ENCODE data around the gene FMOD.
"Not testable (repeated sequence)": the region's sequence is repeated elsewhere in the genome, so short reads cannot be mapped to it uniquely, and the experiment has no call there.

The FMOD gene

DNA sequence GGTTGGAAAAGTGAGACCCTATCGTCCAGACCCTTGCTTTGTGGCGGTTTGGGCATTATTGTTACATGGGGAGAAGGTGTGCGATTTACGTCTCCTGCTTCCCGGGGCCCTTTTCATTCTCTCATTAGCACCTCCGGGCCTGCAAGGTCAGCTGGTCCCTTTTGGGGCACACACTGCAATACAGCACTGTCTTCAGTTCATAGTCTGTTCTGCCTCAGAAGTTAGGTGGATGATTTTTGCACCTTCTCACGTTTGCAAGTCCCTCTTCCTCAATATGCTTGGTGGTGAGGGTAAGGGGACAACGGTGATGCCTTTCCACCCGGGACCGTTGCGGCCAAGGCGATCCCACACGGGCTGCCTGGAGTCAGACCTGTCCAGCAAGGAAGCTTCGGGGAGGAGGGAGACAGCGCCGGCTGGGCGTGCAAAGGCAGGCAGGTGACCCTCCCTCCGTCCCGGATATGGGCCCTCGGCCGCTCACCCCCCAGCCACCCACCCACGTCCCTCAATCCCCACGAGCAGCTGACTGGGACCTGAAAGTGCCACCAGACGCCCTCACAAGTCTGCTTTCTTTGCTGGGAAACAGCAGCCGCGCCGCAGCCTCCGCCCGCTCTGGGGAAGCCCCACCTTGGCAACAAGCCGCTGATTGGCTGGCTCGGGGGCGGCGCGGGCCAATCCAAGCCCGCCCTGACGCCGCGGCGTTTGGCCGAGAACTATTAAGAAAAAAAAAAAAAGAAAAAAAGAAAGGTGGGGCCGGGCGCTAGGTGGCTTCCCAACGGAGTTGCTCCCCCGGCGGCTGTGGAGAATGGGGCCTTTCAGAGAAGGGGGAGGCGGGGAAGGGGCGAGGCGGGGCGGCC, 23.9 kb downstream of the FMOD start:
- DNase-seq (ENCODE audit: low read depth in 3 of 3): peak; percentile 85 to 92 (median 89)

DNA sequence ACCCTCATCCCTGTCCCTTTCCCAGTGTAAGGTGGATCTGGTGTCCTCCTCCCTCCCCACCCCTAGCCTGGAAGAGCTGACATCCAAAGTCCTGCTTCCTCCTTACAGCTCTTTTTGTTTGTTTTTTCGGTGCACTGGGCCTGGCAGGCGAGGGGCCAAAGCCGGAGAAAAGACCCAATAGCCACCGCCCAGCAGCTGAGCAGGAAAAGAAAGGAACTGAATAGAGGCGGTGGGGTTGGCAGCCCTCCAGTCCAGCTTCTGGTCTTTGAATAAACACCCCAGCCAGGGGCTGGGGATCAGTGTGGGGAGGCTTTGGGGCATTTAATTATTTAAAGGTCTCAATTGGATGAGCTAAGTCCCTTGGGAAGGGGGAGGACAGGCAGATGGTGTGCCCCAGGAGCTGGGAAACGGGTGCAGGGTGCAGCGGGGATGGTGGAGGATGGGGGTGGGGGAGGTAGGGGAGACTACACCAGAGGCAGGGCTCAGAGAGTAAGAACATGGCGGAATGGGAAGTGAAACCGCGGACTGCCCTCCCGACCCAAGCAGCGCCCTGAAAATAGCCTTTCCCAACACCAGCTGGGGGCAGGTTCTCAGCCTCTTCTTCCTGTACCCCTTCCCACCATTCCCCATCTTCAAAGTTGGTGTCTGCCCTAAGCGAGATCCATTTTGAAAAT, 25.4 kb downstream of the FMOD start:
- no peak for DNase-seq (ENCODE audit: low read depth in 3 of 3)

DNA sequence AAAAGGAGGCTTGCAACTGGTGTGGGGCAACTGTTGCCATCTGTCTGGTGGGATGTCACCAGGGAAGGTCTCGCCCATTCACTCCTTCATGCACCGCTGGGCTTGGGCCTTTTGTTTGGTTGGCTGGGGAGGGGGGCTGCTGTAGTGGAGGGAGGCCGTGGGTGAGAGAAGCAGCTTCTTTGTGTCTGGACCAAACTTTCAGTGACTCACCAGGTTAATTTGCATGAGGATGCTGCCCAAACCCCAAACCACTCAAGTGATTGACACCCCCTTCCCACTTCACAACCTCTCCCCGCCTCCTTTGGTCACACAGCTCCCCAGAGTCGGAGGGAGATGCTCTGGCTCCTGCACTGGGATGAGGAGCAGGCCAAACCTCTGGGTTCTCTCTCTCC, 25.9 kb downstream of the FMOD start:
- no peak for DNase-seq (ENCODE audit: low read depth in 3 of 3)

DNA sequence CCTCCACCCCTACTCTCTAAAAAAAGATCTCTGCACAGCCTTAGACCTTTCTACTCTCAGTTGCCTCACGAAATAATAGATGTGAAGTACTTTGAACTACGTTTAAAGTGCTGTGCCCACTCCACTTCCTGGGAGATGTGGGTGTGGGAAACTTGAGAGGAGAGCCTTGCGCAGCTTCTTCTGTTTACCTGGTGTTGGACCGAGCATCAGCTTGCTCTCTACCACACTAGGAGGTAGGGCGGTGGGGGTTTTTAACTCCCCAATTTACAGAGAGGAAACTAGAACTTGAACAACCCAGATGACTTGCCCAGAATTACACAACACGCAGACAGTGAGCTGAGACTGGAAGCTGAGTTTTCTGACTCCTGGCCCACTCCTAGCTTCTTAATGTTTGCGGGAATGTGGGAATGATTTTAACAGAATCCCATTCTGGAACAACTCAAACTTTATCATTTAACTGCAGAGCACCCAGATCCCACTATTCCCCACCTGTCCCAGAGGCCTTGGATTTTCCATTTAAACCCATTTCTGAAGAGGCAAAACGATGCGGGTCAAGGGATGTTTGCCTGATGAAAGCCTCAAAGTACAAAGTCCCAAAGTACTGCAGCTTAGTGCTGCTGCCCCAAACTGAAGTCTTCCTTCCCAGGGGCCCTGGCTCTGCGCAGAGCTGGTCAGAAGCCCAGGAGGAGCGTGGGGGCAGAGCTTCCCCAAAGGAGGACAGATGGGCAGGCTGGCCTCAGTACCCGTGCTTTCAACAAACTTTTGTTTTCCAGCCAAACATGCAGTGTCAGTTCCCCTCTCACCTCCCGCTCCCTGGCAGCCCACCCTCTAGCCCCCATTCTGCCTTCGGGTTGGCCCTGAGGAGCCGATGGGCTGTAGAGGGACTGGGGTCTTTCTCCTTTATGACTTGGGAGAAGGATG, 26.6 kb downstream of the FMOD start:
- DNase-seq (ENCODE audit: low read depth in 3 of 3): peak in 1 of 3 experiments; percentile 42

DNA sequence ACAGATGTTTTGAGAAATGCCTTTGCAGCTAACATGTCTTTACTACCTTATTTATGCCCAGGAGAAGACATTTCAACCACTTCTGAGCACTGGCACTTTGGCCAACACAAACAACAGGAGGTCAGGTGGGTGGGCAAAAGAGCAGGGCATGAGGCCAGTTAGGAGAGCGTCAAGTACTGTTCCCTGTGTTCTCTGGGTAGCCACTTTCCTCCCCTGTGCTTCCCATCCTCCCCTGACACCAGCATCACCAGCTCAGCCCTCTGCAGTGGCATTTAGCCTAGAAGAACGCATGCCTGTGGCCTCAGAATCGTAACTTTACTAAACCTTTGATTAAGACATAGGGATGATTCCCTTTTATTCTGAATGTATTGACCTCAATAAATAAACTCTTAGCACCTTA, 27.3 kb downstream of the FMOD start:
- DNase-seq (ENCODE audit: low read depth in 3 of 3): no peak

GRCh38 chr1:203322500-203323179, 28.3 kb downstream of the FMOD start:
- no peak for DNase-seq (ENCODE audit: low read depth in 3 of 3)

GRCh38 chr1:203321273-203322052, 29.5 kb downstream of the FMOD start:
- DNase-seq (ENCODE audit: low read depth in 3 of 3): no peak

DNA sequence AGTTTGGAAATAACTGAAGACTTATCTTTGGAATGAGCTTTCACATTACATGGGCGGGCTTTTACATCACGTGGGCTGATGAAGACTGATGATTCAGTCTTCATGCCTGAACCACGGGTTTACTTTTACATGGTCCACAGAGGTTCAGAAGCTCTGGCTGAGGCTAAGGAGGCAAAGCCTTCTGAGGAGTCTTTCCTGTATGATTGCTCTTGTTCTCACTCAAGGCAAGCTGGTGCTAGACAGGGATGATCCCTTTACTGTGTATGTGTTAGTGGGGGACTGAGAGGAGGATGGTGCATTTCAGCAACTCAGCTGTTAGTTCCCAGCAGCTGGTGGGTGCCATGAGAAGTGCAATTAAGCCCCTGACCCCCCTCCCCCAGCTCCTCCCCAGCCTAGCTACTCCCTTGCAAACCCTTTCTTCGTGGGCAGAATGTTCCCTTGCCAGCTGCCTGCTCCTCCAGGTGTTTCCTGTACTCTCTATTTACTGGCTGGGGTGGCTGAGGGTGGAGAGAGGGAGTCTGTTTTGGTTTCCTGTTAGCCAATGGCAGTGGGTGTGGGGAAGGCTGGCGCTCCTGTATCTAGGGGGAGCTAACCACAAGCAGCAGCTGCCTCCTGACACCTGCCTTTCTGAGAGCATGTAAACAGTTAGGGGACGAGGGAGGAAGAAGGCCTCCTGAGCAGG, 30.2 kb downstream of the FMOD start:
- peak in 1 of 3 experiments; percentile 38 for DNase-seq (ENCODE audit: low read depth in 3 of 3)

GRCh38 chr1:203318229-203318517, 32.7 kb downstream of the FMOD start:
- DNase-seq (ENCODE audit: low read depth in 3 of 3): no peak

GRCh38 chr1:203317429-203318228, 33.3 kb downstream of the FMOD start:
- no peak for DNase-seq (ENCODE audit: low read depth in 3 of 3)

GRCh38 chr1:203316626-203317093, 34.3 kb downstream of the FMOD start:
- no peak for DNase-seq (ENCODE audit: low read depth in 3 of 3)

GRCh38 chr1:203314025-203314759, 36.7 kb downstream of the FMOD start:
- DNase-seq (ENCODE audit: low read depth in 3 of 3): not testable (repeated sequence)

DNA sequence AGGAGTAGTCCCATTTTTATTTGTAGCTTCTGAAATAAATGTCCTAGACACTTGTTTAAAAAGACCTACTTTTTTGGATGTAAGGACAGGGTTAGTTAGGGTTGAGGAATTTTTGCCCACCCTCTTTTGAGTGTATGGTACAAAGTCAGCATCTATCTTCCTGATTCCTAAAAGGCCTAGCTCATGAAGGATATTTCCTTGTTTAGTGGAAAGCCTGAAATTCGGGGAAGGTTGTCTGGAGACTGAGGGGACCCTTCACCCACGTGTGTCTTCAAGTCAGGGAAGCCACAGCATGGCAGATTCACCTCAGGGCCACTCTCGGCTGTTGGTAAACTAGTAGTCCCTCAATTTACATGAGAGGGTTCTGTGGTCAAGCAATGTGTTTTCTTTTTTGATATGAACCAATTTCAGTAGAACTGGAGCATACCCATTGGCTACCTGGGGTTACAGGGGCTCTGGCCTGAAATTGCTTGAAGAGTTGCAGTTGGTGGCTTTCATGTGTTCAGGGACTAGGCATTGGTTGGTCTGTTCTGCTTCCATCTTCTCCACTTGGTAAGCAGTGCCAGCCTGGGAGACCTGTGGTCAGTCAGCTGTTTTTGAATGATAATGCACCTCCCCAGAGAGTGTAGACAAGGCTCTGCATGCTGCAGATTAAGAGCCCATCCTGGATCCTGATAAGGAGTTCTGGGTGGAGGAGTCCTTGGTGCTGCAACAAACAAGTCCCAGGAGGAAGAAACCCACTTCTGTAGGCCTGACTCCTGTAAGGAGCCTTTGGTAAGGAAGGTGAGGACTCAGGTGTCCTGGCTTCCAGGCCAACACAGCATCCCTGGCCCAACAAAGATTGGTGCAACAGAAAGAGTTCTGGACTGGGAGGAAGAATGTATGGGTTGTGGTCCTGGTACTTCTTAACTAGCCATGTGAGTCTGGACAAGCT, 39.3 kb downstream of the FMOD start:
- no peak for DNase-seq (ENCODE audit: low read depth in 3 of 3)

DNA sequence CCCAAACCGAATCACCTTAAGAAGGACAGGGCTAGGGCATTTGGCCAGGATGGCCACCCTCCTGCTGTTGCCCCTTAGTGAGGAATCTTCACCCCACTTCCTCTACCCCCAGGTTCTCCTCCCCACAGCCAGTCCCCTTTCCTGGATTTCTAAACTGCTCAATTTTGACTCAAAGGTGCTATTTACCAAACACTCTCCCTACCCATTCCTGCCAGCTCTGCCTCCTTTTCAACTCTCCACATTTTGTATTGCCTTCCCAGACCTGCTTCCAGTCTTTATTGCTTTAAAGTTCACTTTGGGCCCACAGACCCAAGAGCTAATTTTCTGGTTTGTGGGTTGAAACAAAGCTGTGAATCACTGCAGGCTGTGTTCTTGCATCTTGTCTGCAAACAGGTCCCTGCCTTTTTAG, 42.0 kb downstream of the FMOD start:
- DNase-seq (ENCODE audit: low read depth in 3 of 3): no peak

DNA sequence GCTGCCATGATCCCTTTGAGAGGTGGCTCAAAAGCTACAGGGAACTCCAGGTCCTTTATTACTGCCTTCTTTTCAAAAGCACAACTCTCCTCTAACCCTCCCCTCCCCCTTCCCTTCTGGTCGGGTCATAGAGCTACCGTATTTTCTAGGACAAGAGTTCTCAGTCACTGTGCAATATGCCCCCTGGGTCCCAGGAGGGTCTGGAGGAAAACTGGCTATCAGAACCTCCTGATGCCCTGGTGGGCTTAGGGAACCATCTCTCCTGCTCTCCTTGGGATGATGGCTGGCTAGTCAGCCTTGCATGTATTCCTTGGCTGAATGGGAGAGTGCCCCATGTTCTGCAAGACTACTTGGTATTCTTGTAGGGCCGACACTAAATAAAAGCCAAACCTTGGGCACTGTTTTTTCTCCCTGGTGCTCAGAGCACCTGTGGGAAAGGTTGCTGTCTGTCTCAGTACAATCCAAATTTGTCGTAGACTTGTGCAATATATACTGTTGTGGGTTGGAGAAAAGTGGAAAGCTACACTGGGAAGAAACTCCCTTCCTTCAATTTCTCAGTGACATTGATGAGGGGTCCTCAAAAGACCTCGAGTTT, 42.5 kb downstream of the FMOD start:
- DNase-seq (ENCODE audit: low read depth in 3 of 3): no peak

- no peak for DNase-seq (ENCODE audit: low read depth in 3 of 3)
Measured at GRCh38 chr1:203307641-203308126, 43.2 kb downstream of the FMOD start.

- DNase-seq (ENCODE audit: low read depth in 3 of 3): no peak
Measured at GRCh38 chr1:203306965-203307541, 43.9 kb downstream of the FMOD start.

All from stimulated activated CD4-positive, alpha-beta T cell treated with anti-CD3 and anti-CD28 coated beads, TNF-alpha, amount 100 ng/mL, for 4 hours (primary cell).